ENCODE measurements around the gene RBM23.

Gene RBM23

GRCh38 chr14:22935156-22935555 is 16.2 kb upstream of the RBM23 start:
- H3K9me3 ChIP-seq (ENCODE audit: control insufficient read depth, insufficient read depth, low read length), result no peaks in the 10 kb centered on the region
- no peak overlapping the region for H3K27ac ChIP-seq (ENCODE audit: low read length)
- DNase-seq (ENCODE audit: low read depth, low spot score), result no peak
- H3K27me3 ChIP-seq (ENCODE audit: control insufficient read depth, insufficient read depth, low read length), result no peaks in the 10 kb centered on the region
- H3K4me3 ChIP-seq (ENCODE audit: low read length), result no peak overlapping the region
- H3K36me3 ChIP-seq (ENCODE audit: control insufficient read depth, insufficient read depth, low read length), result no peaks in the 10 kb centered on the region
- H3K4me1 ChIP-seq (ENCODE audit: control insufficient read depth, insufficient read depth, low read length), result no peaks in the 10 kb centered on the region
- no CpG with 5 or more reads among the region's 1 CpG for WGBS (ENCODE audit: insufficient coverage, insufficient read length)

- Histone ChIP-seq H3K27me3 (ENCODE audit: control insufficient read depth, insufficient read depth, low read length) (no peaks in the 10 kb centered on the region), H3K4me3 (ENCODE audit: low read length) (no peak overlapping the region), H3K4me1 (ENCODE audit: control insufficient read depth, insufficient read depth, low read length) (no peaks in the 10 kb centered on the region), H3K27ac (ENCODE audit: low read length) (no peak overlapping the region), H3K36me3 (ENCODE audit: control insufficient read depth, insufficient read depth, low read length) (peaks cover 3% of the 10 kb centered on the region; the same call in 1 of the 2 replicates), H3K9me3 (ENCODE audit: control insufficient read depth, insufficient read depth, low read length) (no peaks in the 10 kb centered on the region)
- WGBS (ENCODE audit: insufficient coverage, insufficient read length), result no CpG with 5 or more reads among the region's 3 CpGs
- no peak for DNase-seq (ENCODE audit: low read depth, low spot score)
Observed at GRCh38 chr14:22932146-22932545, 13.2 kb upstream of the RBM23 start.

- DNase-seq (ENCODE audit: low read depth, low spot score), result no peak
- H3K4me3 ChIP-seq (ENCODE audit: low read length), result peak overlapping the region; percentile 56; the same call in 1 of the 2 replicates
- no CpG with 5 or more reads among the region's 2 CpGs for WGBS (ENCODE audit: insufficient coverage, insufficient read length)
- H3K4me1 ChIP-seq (ENCODE audit: control insufficient read depth, insufficient read depth, low read length), result no peaks in the 10 kb centered on the region
- no peak overlapping the region for H3K27ac ChIP-seq (ENCODE audit: low read length)
- peaks cover 3% of the 10 kb centered on the region; the same call in 1 of the 2 replicates for H3K36me3 ChIP-seq (ENCODE audit: control insufficient read depth, insufficient read depth, low read length)
- no peaks in the 10 kb centered on the region for H3K27me3 ChIP-seq (ENCODE audit: control insufficient read depth, insufficient read depth, low read length)
- no peaks in the 10 kb centered on the region for H3K9me3 ChIP-seq (ENCODE audit: control insufficient read depth, insufficient read depth, low read length)
Observed at GRCh38 chr14:22929961-22930364, 11.0 kb upstream of the RBM23 start.

GRCh38 chr14:22929104-22929960 is 10.4 kb upstream of the RBM23 start, which contains the start of gene PRMT5:
Gene PRMT5, minus strand, starts transcription at chr14:22929376. Its CDS starts 15 bp downstream, at chr14:22929361.
- no peaks in the 10 kb centered on the region for H3K4me1 ChIP-seq (ENCODE audit: control insufficient read depth, insufficient read depth, low read length)
- peaks cover 5% of the 10 kb centered on the region for H3K36me3 ChIP-seq (ENCODE audit: control insufficient read depth, insufficient read depth, low read length)
- H3K27me3 ChIP-seq (ENCODE audit: control insufficient read depth, insufficient read depth, low read length), result no peaks in the 10 kb centered on the region
- DNase-seq (ENCODE audit: low read depth, low spot score), result peak; percentile 97
- no peaks in the 10 kb centered on the region for H3K9me3 ChIP-seq (ENCODE audit: control insufficient read depth, insufficient read depth, low read length)
- WGBS (ENCODE audit: insufficient coverage, insufficient read length), result no CpG with 5 or more reads among the region's 51 CpGs
- H3K4me3 ChIP-seq (ENCODE audit: low read length), result peak within 1 kb of the TSS; percentile 56
- H3K27ac ChIP-seq (ENCODE audit: low read length), result no peak within 1 kb of the TSS

- Histone ChIP-seq H3K36me3 (ENCODE audit: control insufficient read depth, insufficient read depth, low read length) (peaks cover 11% of the 10 kb centered on the region), H3K4me1 (ENCODE audit: control insufficient read depth, insufficient read depth, low read length) (no peaks in the 10 kb centered on the region), H3K27me3 (ENCODE audit: control insufficient read depth, insufficient read depth, low read length) (no peaks in the 10 kb centered on the region), H3K27ac (ENCODE audit: low read length) (no peak overlapping the region), H3K9me3 (ENCODE audit: control insufficient read depth, insufficient read depth, low read length) (no peaks in the 10 kb centered on the region), H3K4me3 (ENCODE audit: low read length) (peak overlapping the region; percentile 56)
- no peak for DNase-seq (ENCODE audit: low read depth, low spot score)
- no CpG with 5 or more reads among the region's 12 CpGs for WGBS (ENCODE audit: insufficient coverage, insufficient read length)
Observed at GRCh38 chr14:22928237-22929103, 9.5 kb upstream of the RBM23 start.

GRCh38 chr14:22926316-22926715 is 7.4 kb upstream of the RBM23 start:
- Histone ChIP-seq H3K4me3 (ENCODE audit: low read length) (no peak overlapping the region), H3K27ac (ENCODE audit: low read length) (no peak overlapping the region), H3K4me1 (ENCODE audit: control insufficient read depth, insufficient read depth, low read length) (no peaks in the 10 kb centered on the region), H3K36me3 (ENCODE audit: control insufficient read depth, insufficient read depth, low read length) (peaks cover 21% of the 10 kb centered on the region), H3K27me3 (ENCODE audit: control insufficient read depth, insufficient read depth, low read length) (no peaks in the 10 kb centered on the region), H3K9me3 (ENCODE audit: control insufficient read depth, insufficient read depth, low read length) (no peaks in the 10 kb centered on the region)
- DNase-seq (ENCODE audit: low read depth, low spot score), result no peak
- WGBS (ENCODE audit: insufficient coverage, insufficient read length), result no CpG with 5 or more reads among the region's 4 CpGs

GRCh38 chr14:22925513-22925912 is 6.6 kb upstream of the RBM23 start:
- Histone ChIP-seq H3K4me3 (ENCODE audit: low read length) (no peak overlapping the region), H3K4me1 (ENCODE audit: control insufficient read depth, insufficient read depth, low read length) (no peaks in the 10 kb centered on the region), H3K9me3 (ENCODE audit: control insufficient read depth, insufficient read depth, low read length) (no peaks in the 10 kb centered on the region), H3K36me3 (ENCODE audit: control insufficient read depth, insufficient read depth, low read length) (peaks cover 27% of the 10 kb centered on the region), H3K27me3 (ENCODE audit: control insufficient read depth, insufficient read depth, low read length) (no peaks in the 10 kb centered on the region), H3K27ac (ENCODE audit: low read length) (no peak overlapping the region)
- no peak for DNase-seq (ENCODE audit: low read depth, low spot score)
- WGBS (ENCODE audit: insufficient coverage, insufficient read length), result no CpG with 5 or more reads among the region's 8 CpGs

- Histone ChIP-seq H3K9me3 (ENCODE audit: control insufficient read depth, insufficient read depth, low read length) (no peaks in the 10 kb centered on the region), H3K36me3 (ENCODE audit: control insufficient read depth, insufficient read depth, low read length) (peaks cover 30% of the 10 kb centered on the region), H3K27ac (ENCODE audit: low read length) (no peak overlapping the region), H3K27me3 (ENCODE audit: control insufficient read depth, insufficient read depth, low read length) (no peaks in the 10 kb centered on the region), H3K4me1 (ENCODE audit: control insufficient read depth, insufficient read depth, low read length) (no peaks in the 10 kb centered on the region), H3K4me3 (ENCODE audit: low read length) (no peak overlapping the region)
- no CpG with 5 or more reads among the region's 5 CpGs for WGBS (ENCODE audit: insufficient coverage, insufficient read length)
- DNase-seq (ENCODE audit: low read depth, low spot score), result no peak
Observed at GRCh38 chr14:22923746-22924145, 4.8 kb upstream of the RBM23 start.

GRCh38 chr14:22922294-22922693 is 3.3 kb upstream of the RBM23 start:
- Histone ChIP-seq H3K9me3 (ENCODE audit: control insufficient read depth, insufficient read depth, low read length) (no peaks in the 10 kb centered on the region), H3K27ac (ENCODE audit: low read length) (no peak overlapping the region), H3K4me3 (ENCODE audit: low read length) (no peak overlapping the region), H3K4me1 (ENCODE audit: control insufficient read depth, insufficient read depth, low read length) (no peaks in the 10 kb centered on the region), H3K27me3 (ENCODE audit: control insufficient read depth, insufficient read depth, low read length) (no peaks in the 10 kb centered on the region), H3K36me3 (ENCODE audit: control insufficient read depth, insufficient read depth, low read length) (peaks cover 29% of the 10 kb centered on the region)
- no CpG with 5 or more reads among the region's 2 CpGs for WGBS (ENCODE audit: insufficient coverage, insufficient read length)
- no peak for DNase-seq (ENCODE audit: low read depth, low spot score)

- DNase-seq (ENCODE audit: low read depth, low spot score), result no peak
- Histone ChIP-seq H3K9me3 (ENCODE audit: control insufficient read depth, insufficient read depth, low read length) (no peaks in the 10 kb centered on the region), H3K4me1 (ENCODE audit: control insufficient read depth, insufficient read depth, low read length) (no peaks in the 10 kb centered on the region), H3K27me3 (ENCODE audit: control insufficient read depth, insufficient read depth, low read length) (no peaks in the 10 kb centered on the region), H3K36me3 (ENCODE audit: control insufficient read depth, insufficient read depth, low read length) (peaks cover 27% of the 10 kb centered on the region), H3K27ac (ENCODE audit: low read length) (no peak overlapping the region), H3K4me3 (ENCODE audit: low read length) (no peak overlapping the region)
- no CpG with 5 or more reads among the region's 6 CpGs for WGBS (ENCODE audit: insufficient coverage, insufficient read length)
Observed at GRCh38 chr14:22920697-22921096, 1.7 kb upstream of the RBM23 start.
